ENCODE results near the gene EXOC6B.

EXOC6B gene

GRCh38 chr2:72822794-72823193 lies 3.0 kb downstream of the EXOC6B start:
- Histone ChIP-seq H3K27me3 (ENCODE audit: insufficient read depth, low read length, poor library complexity) (no peaks in the 10 kb centered on the region), H3K27ac (ENCODE audit: low read length) (no peak overlapping the region), H3K4me1 (ENCODE audit: insufficient read depth, low read length) (peaks cover 15% of the 10 kb centered on the region), H3K9me3 (ENCODE audit: insufficient read depth, low read length, severe bottlenecking) (no peaks in the 10 kb centered on the region), H3K36me3 (ENCODE audit: insufficient read depth, low read length) (no peaks in the 10 kb centered on the region), H3K9ac (ENCODE audit: low read depth, low read length) (no peak overlapping the region), H4K20me1 (ENCODE audit: insufficient read depth, low read length) (no peaks in the 10 kb centered on the region), H2AFZ (ENCODE audit: low read depth, low read length) (no peak overlapping the region), H3K79me2 (ENCODE audit: insufficient read depth, low read length) (no peaks in the 10 kb centered on the region), H3K4me2 (ENCODE audit: insufficient read depth, low read length) (no peak overlapping the region), H3K4me3 (ENCODE audit: low read depth in 1 of 2, low read length in 2 of 2) (no peak overlapping the region)
- DNase-seq (no peak), ATAC-seq (ENCODE audit: insufficient read depth, low read depth) (no peak)
- no peak for TF ChIP-seq EZH2 (IDR thresholded peaks at IDR 0.05; ENCODE audit: borderline replicate concordance, low read depth, low read length, severe bottlenecking)
- no peak for TF ChIP-seq CTCF (IDR thresholded peaks at IDR 0.05; ENCODE audit: borderline replicate concordance, extremely low read depth, low read length, poor library complexity, severe bottlenecking)

GRCh38 chr2:72821983-72822382 lies 3.9 kb downstream of the EXOC6B start:
- Histone ChIP-seq H3K79me2 (ENCODE audit: insufficient read depth, low read length) (no peaks in the 10 kb centered on the region), H3K4me3 (ENCODE audit: low read depth in 1 of 2, low read length in 2 of 2) (no peak overlapping the region), H3K9ac (ENCODE audit: low read depth, low read length) (no peak overlapping the region), H3K27ac (ENCODE audit: low read length) (no peak overlapping the region), H3K9me3 (ENCODE audit: insufficient read depth, low read length, severe bottlenecking) (no peaks in the 10 kb centered on the region), H3K36me3 (ENCODE audit: insufficient read depth, low read length) (no peaks in the 10 kb centered on the region), H3K4me2 (ENCODE audit: insufficient read depth, low read length) (no peak overlapping the region), H3K27me3 (ENCODE audit: insufficient read depth, low read length, poor library complexity) (no peaks in the 10 kb centered on the region), H4K20me1 (ENCODE audit: insufficient read depth, low read length) (no peaks in the 10 kb centered on the region), H2AFZ (ENCODE audit: low read depth, low read length) (no peak overlapping the region), H3K4me1 (ENCODE audit: insufficient read depth, low read length) (peaks cover 15% of the 10 kb centered on the region)
- no peak for ATAC-seq (ENCODE audit: insufficient read depth, low read depth)
- no peak for DNase-seq
- TF ChIP-seq CTCF (IDR thresholded peaks at IDR 0.05; ENCODE audit: borderline replicate concordance, extremely low read depth, low read length, poor library complexity, severe bottlenecking) (no peak), EZH2 (IDR thresholded peaks at IDR 0.05; ENCODE audit: borderline replicate concordance, low read depth, low read length, severe bottlenecking) (no peak)

GRCh38 chr2:72821118-72821517 lies 4.7 kb downstream of the EXOC6B start:
- TF ChIP-seq CTCF (IDR thresholded peaks at IDR 0.05; ENCODE audit: borderline replicate concordance, extremely low read depth, low read length, poor library complexity, severe bottlenecking) = no peak
- TF ChIP-seq EZH2 (IDR thresholded peaks at IDR 0.05; ENCODE audit: borderline replicate concordance, low read depth, low read length, severe bottlenecking) = no peak
- DNase-seq = no peak
- no peak for ATAC-seq (ENCODE audit: insufficient read depth, low read depth)
- no peaks in the 10 kb centered on the region for H3K27me3 ChIP-seq (ENCODE audit: insufficient read depth, low read length, poor library complexity)
- H3K36me3 ChIP-seq (ENCODE audit: insufficient read depth, low read length) = no peaks in the 10 kb centered on the region
- H3K27ac ChIP-seq (ENCODE audit: low read length) = no peak overlapping the region
- no peaks in the 10 kb centered on the region for H3K9me3 ChIP-seq (ENCODE audit: insufficient read depth, low read length, severe bottlenecking)
- H3K79me2 ChIP-seq (ENCODE audit: insufficient read depth, low read length) = no peaks in the 10 kb centered on the region
- H4K20me1 ChIP-seq (ENCODE audit: insufficient read depth, low read length) = no peaks in the 10 kb centered on the region
- H3K4me3 ChIP-seq (ENCODE audit: low read depth in 1 of 2, low read length in 2 of 2) = no peak overlapping the region
- peaks cover 13% of the 10 kb centered on the region for H3K4me1 ChIP-seq (ENCODE audit: insufficient read depth, low read length)
- H3K4me2 ChIP-seq (ENCODE audit: insufficient read depth, low read length) = no peak overlapping the region
- no peak overlapping the region for H3K9ac ChIP-seq (ENCODE audit: low read depth, low read length)
- no peak overlapping the region for H2AFZ ChIP-seq (ENCODE audit: low read depth, low read length)

GRCh38 chr2:72819501-72819900 lies 6.3 kb downstream of the EXOC6B start:
- no peak overlapping the region for H3K9ac ChIP-seq (ENCODE audit: low read depth, low read length)
- no peaks in the 10 kb centered on the region for H4K20me1 ChIP-seq (ENCODE audit: insufficient read depth, low read length)
- peaks cover 2% of the 10 kb centered on the region; the same call in 1 of the 2 replicates for H3K4me1 ChIP-seq (ENCODE audit: insufficient read depth, low read length)
- no peak for DNase-seq
- TF ChIP-seq CTCF (IDR thresholded peaks at IDR 0.05; ENCODE audit: borderline replicate concordance, extremely low read depth, low read length, poor library complexity, severe bottlenecking) (no peak), EZH2 (IDR thresholded peaks at IDR 0.05; ENCODE audit: borderline replicate concordance, low read depth, low read length, severe bottlenecking) (no peak)
- no peaks in the 10 kb centered on the region for H3K9me3 ChIP-seq (ENCODE audit: insufficient read depth, low read length, severe bottlenecking)
- H3K36me3 ChIP-seq (ENCODE audit: insufficient read depth, low read length) = no peaks in the 10 kb centered on the region
- H3K79me2 ChIP-seq (ENCODE audit: insufficient read depth, low read length) = no peaks in the 10 kb centered on the region
- no peak overlapping the region for H3K27ac ChIP-seq (ENCODE audit: low read length)
- H3K27me3 ChIP-seq (ENCODE audit: insufficient read depth, low read length, poor library complexity) = no peaks in the 10 kb centered on the region
- H2AFZ ChIP-seq (ENCODE audit: low read depth, low read length) = no peak overlapping the region
- no peak overlapping the region for H3K4me2 ChIP-seq (ENCODE audit: insufficient read depth, low read length)
- no peak for ATAC-seq (ENCODE audit: insufficient read depth, low read depth)
- H3K4me3 ChIP-seq (ENCODE audit: low read depth in 1 of 2, low read length in 2 of 2) = no peak overlapping the region
